Mucosa of descending colon (tissue), 3 donors: ENCODE results near the gene TGIF2. TPM values are rescaled to one million over a fixed set of nuclear protein-coding genes. Genes with fewer than 3 reads are reported as not detected.

Experiments used
- ATAC-seq: fragments of 200-7000 bp; cut with Tn5 transposase; one replicate; pipeline ENCODE4 v1.9.1; 2020; ENCODE audit warnings: mild to moderate bottlenecking, moderate library complexity
- DNase-seq, 3 donors: peaks; one replicate each; pipeline ENCODE4 v3.0.0-alpha.2; 2020
- H3K36me3 ChIP-seq: fragments of 200-600 bp; one replicate; pipeline ENCODE4 v1.8.0; 2021; ENCODE audit warnings: low read depth, mild to moderate bottlenecking
- H3K4me1 ChIP-seq: fragments of 200-600 bp; one replicate; pipeline ENCODE4 v1.8.0; 2021; ENCODE audit warnings: low read depth, mild to moderate bottlenecking
- H3K4me3 ChIP-seq: fragments of 200-600 bp; one replicate; pipeline ENCODE4 v1.8.0; 2021; ENCODE audit warnings: mild to moderate bottlenecking
- H3K9me3 ChIP-seq: fragments of 200-600 bp; one replicate; pipeline ENCODE4 v1.8.0; 2021; ENCODE audit warnings: mild to moderate bottlenecking
- intact Hi-C, 2 donors: fragments of 100-400 bp; cut with DNase I in 1 of 2; cut with micrococcal nuclease in 1 of 2; formaldehyde crosslinking; loops; one replicate each; pipeline versions ENCODE4 v1.11.0 to v1.11.1; 2022; cut with DNase I, micrococcal nuclease
- total RNA-seq, 3 donors: library from RNA; stranded (reverse); fragmentation: NEBNext Ultra II Directional in 2 of 3; extraction: Animal tissue kit (Norgen Biotek cat#: 25700) in 2 of 3; gene quantifications; one replicate each; pipeline versions ENCODE4 v1.2.1 to v1.2.4, GENCODE V29; 2021 to 2023
- TF ChIP-seq, protein P1 (sequence below): fragments of 200-600 bp; IDR thresholded peaks from one replicate; pipeline ENCODE4 v1.8.0; 2022; ENCODE audit warnings: antibody characterized with exemption, mild to moderate bottlenecking
- donor health status: DM: no; HTN: no; CAD: no; lungs with moderate emphysema.
- donor health status: DM: no; HTN: no; CAD: no.
- donor health status: DM: no; HTN: yes; CAD: no.

Gene TGIF2
- total RNA-seq, 3 donors from 2014 or later: 4.2 to 13.3 (median 6.5) TPM

DNA sequence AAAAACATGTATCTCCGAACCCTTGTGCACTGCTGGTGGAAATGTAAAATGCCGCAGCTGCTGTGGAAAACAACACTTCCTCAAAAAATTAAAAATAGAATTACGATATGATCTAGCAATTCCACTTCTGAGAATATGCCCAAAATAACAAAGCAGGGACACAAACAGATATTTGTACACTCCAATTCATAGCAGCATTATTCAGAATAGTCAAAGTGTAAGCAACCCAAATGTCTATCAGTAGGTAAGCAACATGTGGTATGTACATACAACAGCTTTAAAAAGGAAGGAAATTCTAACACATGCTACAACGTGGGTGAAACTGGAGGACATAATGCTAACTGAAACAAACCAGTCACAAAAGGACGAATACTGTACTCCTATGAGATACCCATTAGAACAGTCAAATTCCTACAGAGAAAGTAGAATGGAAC is 26.5 kb downstream of the TGIF2 start:
- TF ChIP-seq, protein P1, sequence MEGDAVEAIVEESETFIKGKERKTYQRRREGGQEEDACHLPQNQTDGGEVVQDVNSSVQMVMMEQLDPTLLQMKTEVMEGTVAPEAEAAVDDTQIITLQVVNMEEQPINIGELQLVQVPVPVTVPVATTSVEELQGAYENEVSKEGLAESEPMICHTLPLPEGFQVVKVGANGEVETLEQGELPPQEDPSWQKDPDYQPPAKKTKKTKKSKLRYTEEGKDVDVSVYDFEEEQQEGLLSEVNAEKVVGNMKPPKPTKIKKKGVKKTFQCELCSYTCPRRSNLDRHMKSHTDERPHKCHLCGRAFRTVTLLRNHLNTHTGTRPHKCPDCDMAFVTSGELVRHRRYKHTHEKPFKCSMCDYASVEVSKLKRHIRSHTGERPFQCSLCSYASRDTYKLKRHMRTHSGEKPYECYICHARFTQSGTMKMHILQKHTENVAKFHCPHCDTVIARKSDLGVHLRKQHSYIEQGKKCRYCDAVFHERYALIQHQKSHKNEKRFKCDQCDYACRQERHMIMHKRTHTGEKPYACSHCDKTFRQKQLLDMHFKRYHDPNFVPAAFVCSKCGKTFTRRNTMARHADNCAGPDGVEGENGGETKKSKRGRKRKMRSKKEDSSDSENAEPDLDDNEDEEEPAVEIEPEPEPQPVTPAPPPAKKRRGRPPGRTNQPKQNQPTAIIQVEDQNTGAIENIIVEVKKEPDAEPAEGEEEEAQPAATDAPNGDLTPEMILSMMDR: no peak
- H3K4me3 ChIP-seq: no peak overlapping the region
- no peaks in the 10 kb centered on the region for H3K36me3 ChIP-seq
- H3K4me1 ChIP-seq: peaks cover 2% of the 10 kb centered on the region
- ATAC-seq (no peak), DNase-seq (no peak)
- intact Hi-C loops: no loop called here
- no peaks in the 10 kb centered on the region for H3K9me3 ChIP-seq

DNA sequence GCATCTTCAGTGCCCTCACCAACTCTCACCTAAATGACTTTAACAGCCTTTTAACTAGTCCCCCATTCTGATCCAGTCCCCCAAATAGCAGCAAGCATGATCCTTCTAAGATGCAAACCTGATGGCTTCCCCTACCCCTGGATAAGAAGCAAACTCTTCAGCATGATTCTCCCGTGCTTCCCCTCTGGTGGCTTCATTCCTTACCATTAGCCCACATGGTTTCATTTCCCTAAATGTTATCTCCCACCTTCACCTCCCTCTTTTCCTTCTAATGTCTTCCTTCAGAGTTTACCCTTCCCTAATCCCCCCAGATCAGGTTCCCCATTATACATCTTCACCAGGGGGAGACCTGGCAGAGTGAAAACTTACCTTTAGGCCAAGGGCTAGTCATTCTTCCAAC is 28.1 kb downstream of the TGIF2 start:
- peaks cover 2% of the 10 kb centered on the region for H3K36me3 ChIP-seq
- ATAC-seq: no peak
- no peak for DNase-seq
- peaks cover 9% of the 10 kb centered on the region for H3K4me1 ChIP-seq
- TF ChIP-seq, protein P1: no peak
- H3K4me3 ChIP-seq: no peak overlapping the region
- intact Hi-C loops: no loop called here
- no peaks in the 10 kb centered on the region for H3K9me3 ChIP-seq

DNA sequence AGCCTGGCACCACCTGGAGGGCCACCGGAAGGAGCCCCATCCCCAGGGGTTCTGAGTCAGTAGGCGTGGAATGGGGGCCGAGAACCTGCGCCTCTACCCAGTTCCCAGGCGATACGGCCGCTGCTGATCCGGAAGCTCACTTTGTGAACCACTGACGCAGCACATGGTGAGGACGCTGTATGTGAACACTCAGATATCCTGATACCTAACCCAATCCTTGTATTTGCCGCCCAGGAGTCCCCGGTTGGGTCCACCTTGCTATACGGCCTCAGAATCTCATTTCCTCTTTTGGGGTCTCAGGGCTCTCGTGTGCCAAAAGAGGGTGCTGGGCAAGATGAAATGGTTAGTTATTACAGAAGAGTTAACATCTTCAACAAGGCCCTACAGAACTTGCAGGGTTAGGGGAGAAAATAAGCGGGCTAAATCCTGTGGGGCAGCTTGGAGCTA is 31.6 kb downstream of the TGIF2 start:
- Histone ChIP-seq H3K36me3 (peaks cover 2% of the 10 kb centered on the region), H3K4me1 (peaks cover 23% of the 10 kb centered on the region), H3K4me3 (peak overlapping the region; percentile 98), H3K9me3 (no peaks in the 10 kb centered on the region)
- TF ChIP-seq, protein P1: no peak
- intact Hi-C loops: loop anchor here in 1 of 2 donors (5.0 kb wide), 1 partner anchor 48 kb away; no protein-coding TSS in a partner anchor
- DNase-seq (peak; percentile 43 to 81 (median 64)), ATAC-seq (peak; percentile 6)

DNA sequence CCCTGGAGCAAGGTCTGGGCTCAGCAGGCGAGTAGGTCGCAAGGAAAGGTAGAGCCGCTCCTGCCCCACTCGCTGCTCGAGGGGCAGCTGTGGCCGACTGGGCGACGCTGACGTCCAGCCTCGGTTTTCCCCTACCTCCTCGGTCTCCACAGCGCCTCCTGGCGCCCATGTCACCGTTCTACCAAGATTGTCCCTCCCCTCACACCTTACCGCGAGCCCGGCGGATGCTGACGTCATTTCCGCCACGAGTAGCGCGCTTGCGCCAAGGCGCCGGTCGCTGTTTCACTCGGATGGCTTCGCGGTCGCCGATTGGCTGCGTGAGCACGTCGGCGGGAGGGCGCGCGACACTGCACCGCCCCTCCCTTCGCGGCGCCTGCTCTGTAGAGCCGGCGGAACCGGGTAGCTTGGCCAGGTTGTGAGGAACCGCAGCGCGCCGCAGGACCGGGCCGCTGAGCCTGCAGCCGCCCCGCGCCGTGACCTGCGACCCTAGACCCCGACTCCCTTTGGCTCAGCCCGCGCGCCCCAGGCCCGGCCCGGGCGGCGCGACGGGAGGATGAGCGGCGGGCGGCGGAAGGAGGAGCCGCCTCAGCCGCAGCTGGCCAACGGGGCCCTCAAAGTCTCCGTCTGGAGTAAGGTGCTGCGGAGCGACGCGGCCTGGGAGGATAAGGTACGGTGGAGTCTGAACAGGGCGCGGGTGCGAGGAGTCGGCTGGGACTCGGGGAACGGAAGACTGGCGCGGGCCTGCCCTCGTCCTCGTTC is 32.2 kb downstream of the TGIF2 start, which contains the start of gene RAB5IF:
RAB5IF (plus strand) TSS at position 381 of the 759 bp plus-strand sequence; CDS start at position 554, 173 bp downstream.
- H3K9me3 ChIP-seq: no peaks in the 10 kb centered on the region
- H3K4me3 ChIP-seq: peak within 1 kb of the TSS; percentile 98
- peaks cover 23% of the 10 kb centered on the region for H3K4me1 ChIP-seq
- intact Hi-C loops: loop anchor here in 1 of 2 donors (5.0 kb wide), 1 partner anchor 48 kb away; no protein-coding TSS in a partner anchor
- TF ChIP-seq, protein P1: peak; percentile 85
- ATAC-seq: peak; percentile 94
- peaks cover 2% of the 10 kb centered on the region for H3K36me3 ChIP-seq
- peak; percentile 99 to 100 (median 100) for DNase-seq

DNA sequence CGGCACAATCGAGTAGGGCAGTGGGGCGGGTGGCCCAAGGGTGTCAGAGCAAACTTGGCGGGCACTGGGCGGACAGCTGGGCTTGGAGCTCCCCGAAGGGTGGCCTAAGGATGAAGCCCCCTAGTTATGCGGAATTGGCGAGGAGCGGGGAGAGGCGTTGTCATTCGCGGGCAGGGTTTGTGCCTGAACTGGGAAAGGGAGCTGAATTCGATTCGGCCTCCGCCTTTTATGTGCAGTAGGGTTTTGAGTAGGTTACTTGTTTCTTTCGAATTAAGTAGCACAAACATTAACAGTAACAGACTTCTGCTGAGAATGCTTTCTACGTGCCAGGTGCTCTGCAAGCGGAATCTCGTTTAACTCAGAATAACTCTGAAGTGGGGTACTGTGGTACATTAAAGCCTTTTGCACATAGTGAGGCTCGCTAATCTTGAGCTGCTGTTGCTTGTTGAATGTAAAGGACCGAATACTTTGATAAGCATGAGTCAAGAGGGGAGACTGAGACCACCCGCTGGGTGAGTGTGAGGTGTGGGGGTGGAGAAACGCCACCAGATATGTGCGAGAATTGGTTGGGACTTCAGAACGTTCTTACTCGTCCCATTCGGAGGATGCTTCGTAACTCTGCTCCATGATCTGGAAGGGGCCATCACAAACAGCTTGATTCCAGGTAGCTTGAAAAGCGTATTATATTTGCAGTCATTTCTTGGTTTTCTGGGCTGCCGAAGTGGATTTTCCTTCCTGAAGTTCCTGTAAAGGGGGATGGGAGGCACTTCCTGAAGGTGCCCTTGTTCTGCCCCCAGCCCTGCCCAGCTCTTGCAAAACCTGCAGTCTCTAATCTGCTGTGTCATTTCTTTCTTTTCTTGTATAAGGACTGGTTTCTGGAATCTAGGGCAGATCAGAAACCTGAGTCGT is 33.0 kb downstream of the TGIF2 start:
- TF ChIP-seq, protein P1: no peak
- DNase-seq (peak in 1 of 3 donors; percentile 42), ATAC-seq (peak; percentile 19)
- Histone ChIP-seq H3K4me1 (peaks cover 23% of the 10 kb centered on the region), H3K4me3 (peak overlapping the region; percentile 98), H3K36me3 (peaks cover 2% of the 10 kb centered on the region), H3K9me3 (no peaks in the 10 kb centered on the region)
- intact Hi-C loops: loop anchor here in 1 of 2 donors (5.0 kb wide), 1 partner anchor 49 kb away; no protein-coding TSS in a partner anchor
